HG02642 (cell line): ENCODE data around the gene CERS4.
A peak's percentile ranks its signal among the peaks of the same experiment; 100 is the strongest.
"Not testable (repeated sequence)": the region's sequence is repeated elsewhere in the genome, so short reads cannot be mapped to it uniquely, and the experiment has no call there.

Source experiments
- ATAC-seq: cut with Tn5 transposase; IDR thresholded peaks from one replicate; pipeline ENCODE4 v1.9.1; 2021; ENCODE audit warnings: mild to moderate bottlenecking; ENCODE audit not compliant: unreplicated experiment, poor library complexity

The CERS4 gene

DNA sequence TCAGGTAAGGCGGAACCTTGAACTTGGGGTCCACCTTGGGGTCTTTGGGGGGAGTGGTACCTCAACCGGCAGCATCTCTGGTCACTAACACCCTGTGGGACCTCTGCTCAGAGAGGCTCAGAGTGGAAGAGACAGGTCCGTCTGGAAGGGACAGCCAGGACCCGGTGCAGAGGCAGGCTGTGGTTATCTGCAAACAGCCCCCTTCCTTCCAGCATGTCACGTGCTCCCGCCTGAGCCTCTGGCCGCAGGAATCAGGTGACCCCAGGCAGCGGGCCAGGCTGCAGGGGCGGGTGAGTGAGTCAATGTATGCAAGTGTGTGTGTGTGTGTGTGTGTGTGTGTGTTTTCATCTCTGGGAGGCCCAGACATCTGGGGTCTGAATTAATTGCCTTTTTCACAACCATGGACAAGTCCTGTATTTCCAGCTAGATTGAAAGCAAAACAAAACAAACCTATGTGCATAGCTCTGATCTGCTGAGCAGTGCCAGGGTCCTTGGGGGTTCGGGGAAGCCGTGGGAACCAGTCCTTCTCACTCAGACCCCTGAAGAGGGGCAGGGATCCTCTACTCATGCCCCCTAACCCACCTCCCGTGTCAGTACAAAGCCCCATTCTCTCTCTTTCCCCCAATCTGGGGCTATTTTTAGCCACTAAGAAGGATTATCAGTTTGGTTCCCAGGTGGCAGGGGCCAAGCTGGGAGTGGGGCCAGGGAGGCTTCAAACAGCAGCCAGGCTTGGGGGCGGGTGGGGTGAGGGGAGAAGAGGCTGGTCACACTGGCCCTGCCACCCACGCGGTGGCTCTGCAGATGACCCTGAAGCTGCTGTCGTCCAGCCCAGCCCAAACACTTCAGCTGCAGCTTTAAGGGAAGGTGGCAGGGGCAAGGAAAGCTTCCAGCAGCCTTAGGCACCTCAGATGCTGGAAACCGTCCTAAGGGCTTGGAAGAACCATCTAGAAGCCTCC, 31.4 kb downstream of the CERS4 start:
- ATAC-seq, result peak; percentile 74

GRCh38 chr19:8241646-8242045, 32.5 kb downstream of the CERS4 start:
- no peak for ATAC-seq

DNA sequence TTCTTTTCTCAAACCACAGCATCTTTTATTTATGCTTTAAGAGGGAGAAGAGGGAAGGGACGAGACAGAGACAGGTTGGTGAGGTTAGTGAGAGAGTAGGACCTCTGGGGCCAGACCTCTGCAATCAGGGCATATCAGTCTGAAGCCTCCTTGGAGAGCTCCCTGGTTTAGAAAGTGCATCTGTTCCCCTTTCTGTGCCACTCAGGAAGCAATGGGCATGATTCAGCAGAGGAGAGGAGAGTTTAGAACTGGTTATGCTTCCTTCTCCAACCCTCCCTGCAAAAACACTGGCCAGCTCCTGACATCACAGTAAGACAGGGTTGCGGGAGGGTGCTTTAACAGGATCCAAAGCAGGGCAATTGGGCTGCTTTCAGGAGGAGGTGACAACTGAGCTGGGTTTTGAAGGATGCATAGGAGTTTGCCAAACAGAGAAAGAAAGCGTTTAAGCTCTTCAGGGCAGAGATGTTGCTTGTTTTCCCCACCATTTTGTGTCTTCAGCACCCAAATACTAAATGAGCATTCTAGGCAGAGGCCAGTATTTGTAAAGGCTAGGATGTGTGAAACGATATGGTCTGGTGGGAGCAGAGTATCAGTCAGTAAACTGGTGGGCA, 33.1 kb downstream of the CERS4 start:
- no peak for ATAC-seq

- no peak for ATAC-seq
Measured at GRCh38 chr19:8243146-8243545, 34.0 kb downstream of the CERS4 start.

DNA sequence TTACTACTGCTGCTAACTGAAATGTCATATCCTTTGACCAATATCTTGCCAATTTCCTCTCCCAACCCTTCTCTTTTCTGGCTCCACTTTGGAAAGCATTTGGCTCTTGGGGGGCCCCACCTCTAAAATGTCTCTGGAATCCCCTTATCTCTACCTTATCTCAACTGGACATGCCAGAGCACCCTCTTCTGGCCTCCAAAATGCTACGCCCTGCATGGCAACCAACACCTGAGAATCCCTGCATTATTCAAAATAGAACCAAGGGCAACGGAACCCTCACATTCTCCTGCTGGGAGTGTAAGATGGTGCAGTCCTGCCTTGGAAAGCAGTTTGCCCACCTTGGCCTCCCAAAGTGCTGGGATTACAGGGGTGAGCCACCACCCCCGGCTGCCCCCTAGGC, 35.3 kb downstream of the CERS4 start:
- ATAC-seq, result no peak

- ATAC-seq, result no peak
Measured at GRCh38 chr19:8245869-8246835, 37.0 kb downstream of the CERS4 start.

- not testable (repeated sequence) for ATAC-seq
Measured at GRCh38 chr19:8247129-8247890, 38.1 kb downstream of the CERS4 start.

DNA sequence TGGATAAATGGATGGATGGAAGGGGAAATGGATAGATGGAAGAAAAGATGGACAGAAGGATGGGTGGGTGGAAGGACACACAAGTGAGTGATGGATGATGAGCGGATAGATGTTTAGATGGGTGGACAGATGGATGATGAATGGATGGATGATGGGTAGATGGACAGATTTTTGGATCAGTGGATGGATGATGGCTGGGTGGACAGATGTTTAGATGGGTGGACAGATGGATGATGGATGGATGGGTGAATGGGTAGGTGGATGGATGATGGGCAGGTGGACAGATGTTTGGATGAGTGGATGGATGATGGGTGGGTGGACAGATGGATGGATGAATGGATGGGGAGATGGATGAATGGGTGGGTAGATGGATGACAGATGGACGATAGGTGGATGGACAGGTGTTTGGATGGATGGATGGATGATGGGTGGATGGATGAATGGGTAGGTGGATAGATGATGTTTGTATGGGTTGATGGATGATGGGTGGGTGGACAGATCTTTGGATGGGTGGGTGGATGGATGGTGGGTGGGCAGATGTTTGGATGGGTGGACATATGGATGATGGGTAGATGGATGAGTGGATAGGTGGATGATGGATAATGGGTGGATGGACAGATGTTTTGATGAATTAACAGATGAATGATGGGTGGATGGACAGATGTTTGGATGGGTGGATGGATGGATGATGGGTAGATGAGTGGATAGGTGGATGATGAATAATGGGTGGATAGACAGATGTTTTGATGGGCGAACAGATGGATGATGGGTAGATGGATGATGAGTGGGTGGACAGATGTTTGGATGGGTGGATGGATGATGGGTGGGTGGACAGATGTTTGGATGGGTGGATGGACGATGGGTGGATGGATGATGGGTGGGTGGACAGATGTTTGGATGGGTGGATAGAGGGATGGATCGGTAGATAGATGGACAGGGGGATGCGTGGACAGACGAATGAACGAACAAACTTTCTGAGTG, 39.5 kb downstream of the CERS4 start:
- ATAC-seq, result no peak

GRCh38 chr19:8250596-8250995, 41.4 kb downstream of the CERS4 start:
- ATAC-seq, result no peak

GRCh38 chr19:8251025-8251472, 41.9 kb downstream of the CERS4 start:
- no peak for ATAC-seq

DNA sequence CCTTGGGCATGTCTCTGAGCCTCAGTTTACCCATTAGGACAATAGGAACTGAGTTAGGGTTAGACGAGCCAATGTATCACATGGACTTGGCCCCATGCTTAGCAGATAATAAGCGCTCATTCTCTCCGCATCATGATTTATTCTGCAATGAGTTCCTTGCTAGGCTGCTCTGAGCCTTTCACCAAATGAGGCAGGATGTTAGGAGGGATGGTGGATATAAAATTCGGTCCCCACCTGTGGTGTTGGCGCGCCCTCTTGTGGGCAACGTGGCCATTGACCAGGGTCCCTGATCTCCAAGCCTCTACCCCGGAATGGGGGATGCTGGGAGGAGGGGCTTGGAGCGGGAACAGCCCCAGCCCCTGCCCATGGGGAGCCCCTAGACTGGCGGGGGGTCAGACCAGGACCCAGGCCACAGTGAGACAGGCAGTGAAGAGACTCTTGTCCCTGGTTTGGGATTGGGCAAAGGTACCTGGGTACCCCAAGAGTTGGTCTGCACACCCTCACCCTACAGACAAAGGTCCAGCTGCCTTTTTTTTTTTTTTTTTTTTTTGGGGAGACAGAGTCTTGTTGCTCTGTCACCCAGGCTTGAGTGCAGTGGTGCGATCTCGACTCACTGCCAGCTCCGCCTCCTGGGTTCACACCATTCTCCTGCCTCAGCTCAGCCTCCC, 43.9 kb downstream of the CERS4 start:
- ATAC-seq, result no peak

GRCh38 chr19:8253678-8254077, 44.5 kb downstream of the CERS4 start:
- ATAC-seq, result no peak

GRCh38 chr19:8254286-8255001, 45.3 kb downstream of the CERS4 start:
- ATAC-seq, result no peak

GRCh38 chr19:8255426-8256125, 46.4 kb downstream of the CERS4 start:
- ATAC-seq, result no peak

DNA sequence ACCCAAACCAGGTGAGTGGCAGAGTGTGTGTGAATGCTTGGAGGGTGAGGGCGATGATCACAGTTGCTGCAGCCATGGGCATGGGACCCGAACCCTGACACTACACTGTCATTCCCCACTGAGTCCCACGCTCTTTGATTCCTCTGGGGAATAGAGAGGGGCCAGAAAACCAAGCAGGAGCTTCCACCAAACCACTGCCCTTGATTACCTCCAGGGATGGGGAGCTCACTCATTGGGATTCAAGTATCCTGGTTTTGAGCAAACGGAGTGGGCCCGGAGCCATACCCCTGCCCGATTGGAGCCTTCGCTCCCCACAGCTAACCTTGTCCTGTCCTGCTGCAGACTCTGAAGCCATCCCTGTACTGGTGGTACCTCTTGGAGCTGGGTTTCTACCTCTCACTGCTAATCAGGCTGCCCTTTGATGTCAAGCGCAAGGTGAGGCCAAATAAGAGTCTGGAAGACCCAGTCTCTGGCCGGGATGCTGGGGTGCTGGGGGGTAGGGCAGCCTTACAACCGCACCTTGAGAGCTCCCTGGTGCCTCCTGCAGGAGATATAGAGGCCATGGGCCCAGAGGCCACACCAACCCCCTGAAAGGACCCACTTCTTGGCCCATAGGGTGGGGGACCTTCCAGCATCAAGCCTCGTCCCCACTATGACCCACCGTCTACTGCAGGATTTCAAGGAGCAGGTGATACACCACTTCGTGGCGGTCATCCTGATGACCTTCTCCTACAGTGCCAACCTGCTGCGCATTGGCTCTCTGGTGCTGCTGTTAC, 47.3 kb downstream of the CERS4 start:
- no peak for ATAC-seq

DNA sequence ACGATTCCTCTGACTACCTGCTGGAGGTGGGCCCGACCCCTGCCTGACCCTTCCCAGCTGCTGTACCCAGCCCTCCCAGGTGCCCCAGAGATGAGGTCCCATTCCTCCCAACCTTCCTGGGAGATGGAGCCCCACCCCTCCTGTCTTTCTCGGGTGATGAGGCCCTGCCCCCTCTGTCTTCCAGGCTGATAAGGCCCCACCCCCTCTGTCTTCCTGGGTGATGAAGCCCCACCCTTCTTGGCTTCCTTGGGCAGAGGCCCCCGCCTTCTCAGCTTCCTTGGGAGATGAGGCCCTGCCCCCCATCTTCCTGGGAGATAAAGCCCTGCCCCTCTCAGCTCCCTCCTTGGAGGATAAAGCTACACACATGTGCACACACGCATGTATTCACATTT, 47.9 kb downstream of the CERS4 start:
- no peak for ATAC-seq
